ENCODE results near the gene SHC4.

The SHC4 gene

GRCh38 chr15:48785712-48786111 lies 178.0 kb downstream of the SHC4 start:
- no peak for DNase-seq (ENCODE audit: low spot score)
- POLR2A ChIA-PET (ENCODE audit: low non-redundant PET): no interaction called here
- no peak for TF ChIP-seq CTCF (conservative IDR thresholded peaks at IDR 0.05; ENCODE audit: low read depth)
- CTCF ChIA-PET: no interaction called here
- no peak overlapping the region for H3K27ac ChIP-seq

GRCh38 chr15:48785195-48785594 lies 178.5 kb downstream of the SHC4 start:
- DNase-seq (ENCODE audit: low spot score): no peak
- no peak overlapping the region for H3K27ac ChIP-seq
- ChIA-PET CTCF (interaction anchor here (0.6 kb wide), 1 partner anchor 37 kb away, joined by 5 read pairs; no protein-coding TSS in a partner anchor), POLR2A (ENCODE audit: low non-redundant PET) (no interaction called here)
- no peak for TF ChIP-seq CTCF (conservative IDR thresholded peaks at IDR 0.05; ENCODE audit: low read depth)

GRCh38 chr15:48784756-48785155 lies 179.0 kb downstream of the SHC4 start:
- no peak for DNase-seq (ENCODE audit: low spot score)
- ChIA-PET CTCF (interaction anchor here (0.6 kb wide), 1 partner anchor 36 kb away, joined by 5 read pairs; no protein-coding TSS in a partner anchor), POLR2A (ENCODE audit: low non-redundant PET) (no interaction called here)

GRCh38 chr15:48782911-48783310 lies 180.8 kb downstream of the SHC4 start:
- CTCF ChIA-PET: no interaction called here

More at GRCh38 chr15:48784756-48785155, 179.0 kb downstream of the SHC4 start:
- no peak for TF ChIP-seq CTCF (conservative IDR thresholded peaks at IDR 0.05; ENCODE audit: low read depth)
- no peak overlapping the region for H3K27ac ChIP-seq

GRCh38 chr15:48781481-48782081 lies 182.1 kb downstream of the SHC4 start:
- H3K27ac ChIP-seq: no peak overlapping the region
- CTCF ChIA-PET: no interaction called here
- DNase-seq (ENCODE audit: low spot score): no peak
- POLR2A ChIA-PET (ENCODE audit: low non-redundant PET): no interaction called here
- TF ChIP-seq CTCF (conservative IDR thresholded peaks at IDR 0.05; ENCODE audit: low read depth): no peak

More at GRCh38 chr15:48782911-48783310, 180.8 kb downstream of the SHC4 start:
- no peak for TF ChIP-seq CTCF (conservative IDR thresholded peaks at IDR 0.05; ENCODE audit: low read depth)
- no peak for DNase-seq (ENCODE audit: low spot score)
- no peak overlapping the region for H3K27ac ChIP-seq
- POLR2A ChIA-PET (ENCODE audit: low non-redundant PET): no interaction called here

GRCh38 chr15:48781017-48781416 lies 182.7 kb downstream of the SHC4 start:
- no peak for TF ChIP-seq CTCF (conservative IDR thresholded peaks at IDR 0.05; ENCODE audit: low read depth)
- POLR2A ChIA-PET (ENCODE audit: low non-redundant PET): no interaction called here
- no peak for DNase-seq (ENCODE audit: low spot score)
- CTCF ChIA-PET: interaction anchor here (1.0 kb wide), 1 partner anchor 75 kb away, joined by 3 read pairs; no protein-coding TSS in a partner anchor
- H3K27ac ChIP-seq: no peak overlapping the region
